SH-SY5Y (cell line): ENCODE measurements around the gene TFB2M.

ENCODE experiments used
- GATA2 ChIP-seq: IDR thresholded peaks from 2 replicates; pipeline ENCODE4 v1.6.1; 2011; ENCODE audit warnings: mild to moderate bottlenecking, low read depth, low read length
- GATA3 ChIP-seq: IDR thresholded peaks from 2 replicates; pipeline ENCODE4 v1.6.1; 2011; ENCODE audit warnings: low read depth, mild to moderate bottlenecking, low read length, moderate library complexity

DNA sequence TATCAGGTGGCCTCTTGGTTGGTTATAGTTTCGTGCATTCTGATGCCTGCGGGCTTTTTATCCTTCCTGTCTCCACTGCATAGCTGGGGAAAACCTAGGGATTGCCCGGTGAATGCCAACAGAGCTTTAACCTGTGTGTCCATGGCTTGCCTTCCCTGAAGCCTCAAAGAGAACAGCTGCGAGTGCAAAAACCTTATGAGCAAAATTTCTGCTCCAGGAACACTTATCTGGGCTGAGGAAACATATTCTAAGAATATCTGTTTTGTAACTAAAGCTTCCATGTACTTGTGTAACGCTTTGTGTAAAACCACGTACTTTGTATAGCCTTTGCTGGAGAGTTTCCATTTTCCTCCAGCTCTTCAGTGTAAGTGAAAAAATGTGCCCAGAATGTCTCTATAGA, 7.4 kb upstream of the TFB2M start:
- no peak for TF ChIP-seq GATA2
- TF ChIP-seq GATA3 = no peak
